Stimulated activated naive CD8-positive, alpha-beta T cell treated with anti-CD3 and anti-CD28 coated beads, Interleukin-15, amount 100 ng/mL, for 72 hours (primary cell): ENCODE results near the gene SOST.
"Not testable (repeated sequence)": the region's sequence is repeated elsewhere in the genome, so short reads cannot be mapped to it uniquely, and the experiment has no call there.

Experiments used
- ATAC-seq: fragments of 150-1000 bp; cut with Tn5 transposase; 2 replicates; pipeline ENCODE4 v1.10.0; 2021; ENCODE audit warnings: mild to moderate bottlenecking, moderate library complexity
- DNase-seq, 2 donors: peaks; one replicate each; pipeline ENCODE4 v3.0.0; 2021 to 2022
- H3K27ac Mint-ChIP-seq, 2 donors: one replicate each; pipeline ENCODE4 v1.8.0; 2022; ENCODE audit warnings: mild to moderate bottlenecking in 2 of 2, mixed read lengths in 2 of 2, moderate library complexity in 2 of 2
- H3K27me3 Mint-ChIP-seq: one replicate; pipeline ENCODE4 v1.8.0; 2022; ENCODE audit warnings: mixed read lengths
- H3K4me1 Mint-ChIP-seq: one replicate; pipeline ENCODE4 v1.8.0; 2022; ENCODE audit warnings: mild to moderate bottlenecking, mixed read lengths
- H3K4me3 Mint-ChIP-seq, 2 donors: one replicate each; pipeline ENCODE4 v1.8.0; 2022; ENCODE audit warnings: mild to moderate bottlenecking in 2 of 2, mixed read lengths in 2 of 2, moderate library complexity in 1 of 2
- H3K9me3 Mint-ChIP-seq, 2 donors: one replicate each; pipeline ENCODE4 v1.8.0; 2022; ENCODE audit warnings: mixed read lengths in 2 of 2

SOST gene

DNA sequence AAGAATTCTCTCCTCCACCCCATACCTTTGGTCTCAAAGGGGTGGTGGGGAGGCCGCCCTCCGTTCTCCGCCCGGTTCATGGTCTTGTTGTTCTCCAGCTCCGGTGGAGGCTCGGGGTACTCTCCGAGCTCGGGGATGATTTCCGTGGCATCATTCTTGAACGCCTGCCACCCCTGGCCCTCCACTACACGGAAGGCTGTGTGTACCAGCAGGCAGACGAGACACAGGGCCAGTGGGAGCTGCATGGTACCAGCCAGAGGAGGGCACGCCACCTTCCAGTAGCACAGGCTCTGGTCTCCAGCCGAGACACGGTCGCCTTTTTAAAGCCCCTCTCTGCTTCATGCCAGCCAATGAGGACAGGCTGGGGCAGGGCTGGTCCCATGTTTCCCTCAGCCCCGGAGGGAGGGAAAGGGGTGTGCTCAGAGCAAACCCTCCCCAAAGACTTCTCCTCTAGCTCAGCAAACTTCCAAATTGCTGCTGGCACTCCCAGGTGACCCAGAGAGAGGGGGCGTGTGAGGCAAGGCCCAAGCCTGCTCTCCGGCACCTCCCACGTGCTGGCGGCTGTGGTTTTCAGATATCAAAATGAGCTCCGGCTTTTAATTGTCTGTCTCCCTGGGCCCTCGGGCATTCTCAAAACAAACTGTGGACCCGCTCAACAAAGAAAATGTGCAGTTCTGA lies at the start of gene SOST:
Gene SOST, minus strand, starts transcription at position 295 of the 678 bp plus-strand sequence. Its CDS starts 50 bp downstream, at position 245.
- peaks cover 49% of the 10 kb centered on the region for H3K27me3 Mint-ChIP-seq
- H3K9me3 Mint-ChIP-seq = no peaks in the 10 kb centered on the region
- ATAC-seq (no peak), DNase-seq (no peak)
- H3K4me3 Mint-ChIP-seq = no peak within 1 kb of the TSS
- no peaks in the 10 kb centered on the region for H3K4me1 Mint-ChIP-seq
- H3K27ac Mint-ChIP-seq = peak within 1 kb of the TSS in 1 of 2 donors; percentile 56

DNA sequence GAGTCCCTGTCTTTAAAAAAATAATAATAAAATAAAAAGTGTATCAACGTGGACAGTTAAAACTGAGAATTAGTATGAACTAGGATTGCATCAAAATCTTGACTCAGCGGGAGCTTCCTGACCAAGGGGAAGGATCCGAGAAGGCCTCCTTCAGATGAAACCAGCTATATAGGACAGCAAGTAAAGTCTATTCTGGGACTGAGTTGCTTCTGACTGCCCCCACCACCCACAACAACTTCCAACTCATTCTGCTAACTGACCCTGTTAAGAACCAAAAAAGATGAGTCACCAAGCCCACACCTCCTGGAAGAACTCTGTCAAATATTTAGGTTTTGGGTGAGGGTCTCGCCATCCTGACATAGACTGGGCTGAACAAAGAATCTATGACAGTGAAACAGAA lies 49.5 kb upstream of the SOST start:
- peaks cover 30% of the 10 kb centered on the region for H3K27me3 Mint-ChIP-seq
- DNase-seq = no peak
- ATAC-seq = no peak

DNA sequence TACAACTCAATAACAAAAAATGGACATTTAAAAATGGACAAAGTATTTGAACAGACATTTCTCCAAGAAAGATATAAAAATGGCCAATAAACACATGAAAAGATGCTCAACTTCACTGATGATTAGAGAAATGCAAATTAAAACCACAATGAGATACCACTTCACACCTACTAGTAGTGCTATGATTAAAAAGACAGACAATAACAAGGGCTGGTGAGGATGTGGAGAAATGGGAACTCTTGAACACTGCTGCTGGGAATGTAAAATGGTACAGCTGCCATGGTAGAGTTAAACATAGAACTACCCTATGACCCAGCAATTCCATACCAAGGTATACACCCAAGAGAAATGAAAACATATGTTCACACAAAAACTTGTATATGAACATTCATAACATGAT lies 46.5 kb upstream of the SOST start:
- no peak for ATAC-seq
- Mint-ChIP-seq H3K4me3 (no peak overlapping the region), H3K27me3 (peaks cover 47% of the 10 kb centered on the region), H3K27ac (no peak overlapping the region), H3K9me3 (no peaks in the 10 kb centered on the region), H3K4me1 (no peaks in the 10 kb centered on the region)
- no peak for DNase-seq

More for the DNA sequence above, 49.5 kb upstream of the SOST start:
- Mint-ChIP-seq H3K9me3 (no peaks in the 10 kb centered on the region), H3K4me1 (no peaks in the 10 kb centered on the region), H3K27ac (no peak overlapping the region), H3K4me3 (no peak overlapping the region)

DNA sequence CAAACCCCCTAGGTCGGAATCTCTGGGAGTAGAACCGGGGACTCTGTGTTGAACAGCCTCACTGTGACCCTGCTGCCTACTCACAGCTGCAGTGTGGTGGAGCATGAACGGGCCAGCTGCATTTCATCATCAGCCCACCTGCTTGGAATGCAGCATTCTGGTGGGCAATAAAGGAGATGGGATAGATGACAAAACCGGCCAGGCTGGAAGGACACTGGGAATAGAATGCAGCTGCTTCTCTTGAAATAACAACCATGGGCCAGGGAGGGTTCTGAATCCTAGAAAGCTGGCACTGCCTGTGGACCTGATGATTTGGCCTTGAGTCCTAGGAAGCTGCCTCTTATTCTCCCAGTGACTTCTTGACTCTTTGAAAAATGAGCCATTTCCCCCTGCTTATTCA lies 45.2 kb upstream of the SOST start:
- H3K27me3 Mint-ChIP-seq = peaks cover 47% of the 10 kb centered on the region
- DNase-seq (no peak), ATAC-seq (no peak)
- H3K4me3 Mint-ChIP-seq = no peak overlapping the region
- H3K4me1 Mint-ChIP-seq = no peaks in the 10 kb centered on the region
- H3K27ac Mint-ChIP-seq = no peak overlapping the region
- H3K9me3 Mint-ChIP-seq = no peaks in the 10 kb centered on the region

DNA sequence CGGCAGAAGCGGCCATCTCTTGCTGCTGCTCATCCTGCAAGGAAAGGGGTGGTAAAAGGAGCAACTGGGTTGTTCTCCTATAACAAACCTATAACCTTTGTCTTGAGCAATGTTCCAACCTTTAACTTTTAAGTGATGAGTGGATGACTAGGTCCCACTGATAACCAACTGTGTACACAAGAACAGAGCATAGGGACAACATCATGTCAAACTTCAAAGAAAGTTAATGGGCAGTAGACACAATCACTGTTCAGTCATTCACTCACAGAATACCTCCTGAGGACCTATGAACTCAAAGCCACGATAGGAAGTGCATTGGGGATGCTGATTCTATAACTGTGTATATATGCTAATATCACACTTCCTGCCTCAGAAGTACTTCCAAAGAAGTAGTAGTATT lies 43.3 kb upstream of the SOST start:
- Mint-ChIP-seq H3K27ac (no peak overlapping the region), H3K27me3 (peaks cover 55% of the 10 kb centered on the region), H3K9me3 (no peaks in the 10 kb centered on the region), H3K4me1 (no peaks in the 10 kb centered on the region), H3K4me3 (no peak overlapping the region)
- ATAC-seq (no peak), DNase-seq (no peak)

DNA sequence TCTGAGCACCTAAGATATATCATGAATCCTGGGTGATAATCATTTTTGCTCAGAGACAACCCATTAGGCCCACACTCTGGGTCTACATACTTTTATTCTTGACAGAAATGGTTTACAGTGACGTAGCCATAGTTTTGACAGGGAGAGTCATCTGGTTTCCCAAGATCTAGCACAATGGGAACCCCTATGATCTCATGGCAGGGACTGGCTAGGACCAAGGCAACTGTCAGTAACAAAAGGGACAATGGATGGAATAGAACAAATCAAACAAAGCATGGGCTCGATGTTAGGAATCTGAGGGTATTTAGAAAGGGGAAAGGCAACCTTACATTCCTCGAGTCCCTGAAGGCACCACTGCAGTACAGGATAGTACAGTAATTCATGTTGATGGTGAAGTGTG lies 42.1 kb upstream of the SOST start:
- H3K4me3 Mint-ChIP-seq = no peak overlapping the region
- no peak overlapping the region for H3K27ac Mint-ChIP-seq
- H3K4me1 Mint-ChIP-seq = no peaks in the 10 kb centered on the region
- H3K27me3 Mint-ChIP-seq = peaks cover 67% of the 10 kb centered on the region
- no peaks in the 10 kb centered on the region for H3K9me3 Mint-ChIP-seq
- DNase-seq (no peak), ATAC-seq (no peak)

DNA sequence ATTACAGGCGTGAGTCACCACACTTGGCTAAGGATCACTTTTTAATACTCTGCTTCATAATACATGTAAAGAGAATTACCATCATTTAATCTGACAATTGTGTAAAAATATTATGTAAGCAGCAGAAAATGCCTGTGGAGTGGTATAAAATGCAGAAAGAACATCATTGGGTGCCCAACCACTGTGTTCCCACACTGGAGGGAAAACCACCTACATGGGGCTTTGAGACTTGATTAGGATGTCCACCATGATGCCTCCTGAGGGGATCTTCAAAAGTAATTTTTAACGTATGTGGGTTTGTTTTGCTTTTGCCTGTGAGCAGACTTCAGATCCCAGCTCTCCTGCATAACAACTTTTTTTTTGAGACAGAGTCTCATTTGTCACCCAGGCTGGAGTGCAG lies 40.5 kb upstream of the SOST start:
- Mint-ChIP-seq H3K27ac (no peak overlapping the region), H3K4me3 (no peak overlapping the region), H3K27me3 (peaks cover 69% of the 10 kb centered on the region), H3K9me3 (no peaks in the 10 kb centered on the region), H3K4me1 (no peaks in the 10 kb centered on the region)
- no peak for DNase-seq
- ATAC-seq = no peak

DNA sequence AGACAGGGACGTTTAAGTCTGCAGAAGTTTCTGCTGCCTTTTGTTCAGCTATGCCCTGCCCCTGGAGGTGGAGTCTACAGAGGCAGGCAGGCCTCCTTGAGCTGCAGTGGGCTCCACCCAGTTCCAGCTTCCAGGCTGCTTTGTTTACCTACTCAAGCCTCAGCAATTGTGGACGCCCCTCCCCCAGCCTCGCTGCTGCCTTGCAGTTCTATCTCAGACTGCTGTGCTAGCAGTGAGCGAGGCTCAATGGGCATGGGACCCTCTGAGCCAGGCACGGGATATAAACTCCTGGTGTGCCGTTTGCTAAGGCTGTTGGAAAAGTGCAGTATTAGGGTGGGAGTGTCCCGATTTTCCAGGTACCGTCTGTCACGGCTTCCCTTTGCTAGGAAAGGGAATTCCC lies 39.4 kb upstream of the SOST start:
- ATAC-seq, H3K27ac Mint-ChIP-seq, DNase-seq, H3K4me3 Mint-ChIP-seq, H3K4me1 Mint-ChIP-seq, H3K9me3 Mint-ChIP-seq: not testable (repeated sequence)
- H3K27me3 Mint-ChIP-seq = peaks cover 71% of the 10 kb centered on the region

DNA sequence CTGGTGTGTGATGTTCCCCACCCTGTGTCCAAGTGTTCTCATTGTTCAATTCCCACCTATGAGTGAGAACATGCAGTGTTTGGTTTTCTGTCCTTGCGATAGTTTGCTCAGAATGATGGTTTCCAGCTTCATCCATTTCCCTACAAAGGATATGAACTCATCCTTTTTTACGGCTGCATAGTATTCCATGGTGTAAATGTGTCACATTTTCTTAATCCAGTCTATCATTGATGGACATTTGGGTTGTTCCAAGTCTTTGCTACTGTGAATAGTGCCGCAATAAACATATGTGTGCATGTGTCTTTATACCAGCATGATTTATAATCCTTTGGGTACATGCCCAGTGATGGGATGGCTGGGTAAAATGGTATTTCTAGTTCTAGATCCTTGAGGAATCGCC lies 34.1 kb upstream of the SOST start:
- not testable (repeated sequence) for H3K9me3 Mint-ChIP-seq, H3K27ac Mint-ChIP-seq, ATAC-seq, H3K4me3 Mint-ChIP-seq, H3K4me1 Mint-ChIP-seq, DNase-seq
- H3K27me3 Mint-ChIP-seq = peaks cover 53% of the 10 kb centered on the region

DNA sequence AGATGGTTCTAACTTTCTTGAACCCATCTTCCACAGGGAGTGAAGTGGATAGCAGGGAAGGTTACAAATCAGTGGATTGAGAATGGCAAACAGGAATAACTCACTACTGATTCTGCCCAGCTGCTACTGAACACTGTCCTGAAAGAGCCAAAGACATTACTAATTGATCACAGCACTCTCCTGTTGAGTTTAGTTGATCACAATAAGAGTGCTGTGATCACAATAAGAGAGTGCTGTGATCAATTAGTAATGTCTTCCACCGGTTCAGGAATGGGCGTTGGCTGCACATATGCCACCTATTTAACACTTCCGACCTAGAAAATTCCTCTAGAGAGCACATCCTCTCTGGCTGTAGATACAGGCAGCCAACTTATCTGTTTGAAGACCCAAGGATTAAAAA lies 33.0 kb upstream of the SOST start:
- DNase-seq = no peak
- Mint-ChIP-seq H3K4me3 (no peak overlapping the region), H3K27me3 (peaks cover 43% of the 10 kb centered on the region), H3K9me3 (no peaks in the 10 kb centered on the region), H3K4me1 (peaks cover 9% of the 10 kb centered on the region), H3K27ac (no peak overlapping the region)
- no peak for ATAC-seq

DNA sequence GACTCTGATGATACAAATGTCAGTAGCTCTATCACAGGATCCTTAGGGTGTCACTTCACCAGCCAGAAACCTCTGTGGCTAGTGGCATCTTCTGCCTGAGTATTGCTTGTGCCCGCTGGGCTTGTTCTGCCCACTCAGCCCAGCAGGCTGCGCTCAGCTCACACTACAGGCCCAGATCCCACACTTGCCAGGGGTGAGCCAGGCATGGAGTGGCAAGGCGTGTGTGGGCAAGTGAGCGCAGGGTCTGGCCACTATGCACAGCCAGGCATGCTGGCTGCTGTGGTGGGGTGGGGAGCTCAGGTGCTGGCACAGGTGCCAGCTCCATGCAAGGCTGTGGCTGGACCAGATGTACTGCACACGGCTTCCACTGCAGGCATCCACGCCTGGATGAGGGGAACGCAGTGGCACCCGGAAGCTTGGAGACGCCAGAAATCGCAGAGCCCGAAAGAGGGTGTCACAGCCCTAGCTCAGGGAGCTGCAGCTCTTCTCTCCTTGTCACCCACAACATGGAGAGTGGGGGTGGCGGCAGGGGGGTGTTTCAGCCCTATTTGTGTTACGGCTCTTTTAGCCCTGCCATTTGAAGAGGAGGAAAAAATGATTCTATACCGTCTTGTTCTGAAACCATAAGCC lies 31.8 kb upstream of the SOST start:
- no peaks in the 10 kb centered on the region for H3K9me3 Mint-ChIP-seq
- no peak for ATAC-seq
- H3K4me3 Mint-ChIP-seq = no peak overlapping the region
- H3K27ac Mint-ChIP-seq = no peak overlapping the region
- no peak for DNase-seq
- peaks cover 31% of the 10 kb centered on the region for H3K27me3 Mint-ChIP-seq
- H3K4me1 Mint-ChIP-seq = peaks cover 9% of the 10 kb centered on the region

DNA sequence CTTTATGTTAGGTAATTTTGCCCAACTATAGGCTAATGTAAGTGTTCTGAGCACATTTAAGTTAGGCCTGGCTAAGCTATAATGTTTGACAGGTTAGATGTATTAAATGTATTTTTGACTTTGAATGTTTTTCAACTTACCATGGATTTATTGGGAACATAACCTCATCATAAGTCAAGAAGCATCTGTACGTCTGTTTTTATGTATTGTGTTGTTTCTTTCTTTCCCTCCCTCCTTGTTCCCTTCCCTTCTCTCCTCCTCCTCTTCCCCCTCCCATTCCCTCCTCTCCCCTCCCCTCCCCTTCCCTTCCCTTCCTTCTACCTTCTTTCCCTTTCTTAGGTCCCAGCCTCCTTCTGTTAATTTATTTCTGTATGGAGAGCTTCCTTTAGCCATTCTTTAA lies 30.9 kb upstream of the SOST start:
- H3K27ac Mint-ChIP-seq = no peak overlapping the region
- H3K9me3 Mint-ChIP-seq = no peaks in the 10 kb centered on the region
- H3K4me1 Mint-ChIP-seq = peaks cover 9% of the 10 kb centered on the region
- no peak for ATAC-seq
- no peak for DNase-seq
- no peak overlapping the region for H3K4me3 Mint-ChIP-seq
- peaks cover 22% of the 10 kb centered on the region for H3K27me3 Mint-ChIP-seq

DNA sequence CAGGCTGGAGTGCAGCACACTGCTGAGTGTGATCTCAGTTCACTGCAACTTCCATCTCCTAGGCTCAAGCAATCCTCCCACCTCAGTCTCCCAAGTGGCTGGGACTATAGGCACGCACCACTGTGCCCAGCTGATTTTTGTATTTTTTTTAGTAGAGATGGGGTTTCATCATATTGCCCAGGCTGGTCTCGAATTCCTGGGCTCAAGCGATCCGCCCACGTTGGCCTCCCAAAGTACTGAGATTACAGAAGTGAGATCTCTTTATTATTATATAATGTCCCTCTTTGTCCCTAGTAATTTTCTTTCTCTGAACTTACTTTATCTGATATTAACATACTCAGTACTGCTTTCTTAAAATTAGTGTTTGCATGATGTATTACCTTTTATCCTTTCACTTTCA lies 29.9 kb upstream of the SOST start:
- Mint-ChIP-seq H3K4me1 (peaks cover 9% of the 10 kb centered on the region), H3K9me3 (no peaks in the 10 kb centered on the region), H3K27me3 (peaks cover 19% of the 10 kb centered on the region), H3K27ac (no peak overlapping the region), H3K4me3 (no peak overlapping the region)
- DNase-seq (no peak), ATAC-seq (no peak)

DNA sequence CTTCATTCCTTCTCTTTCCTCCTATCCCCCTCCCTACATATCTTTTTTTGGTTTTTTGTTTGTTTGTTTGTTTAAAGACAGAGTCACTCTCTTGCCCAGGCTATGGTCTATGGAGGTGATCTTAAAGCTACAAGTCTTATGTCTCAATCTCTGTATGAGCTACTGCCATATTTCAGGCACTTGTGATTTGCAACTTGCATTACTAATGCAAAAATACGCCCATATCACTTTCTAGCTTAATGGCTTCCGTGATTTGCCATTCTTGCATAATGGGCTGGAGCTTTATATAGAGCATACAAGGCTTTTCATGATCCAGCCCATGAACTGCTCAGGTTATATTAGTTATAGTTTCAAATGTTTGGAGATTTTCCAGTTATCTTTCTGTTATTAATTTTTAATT lies 29.1 kb upstream of the SOST start:
- ATAC-seq (no peak), DNase-seq (no peak)
- Mint-ChIP-seq H3K27ac (no peak overlapping the region), H3K4me1 (peaks cover 9% of the 10 kb centered on the region), H3K4me3 (no peak overlapping the region), H3K27me3 (peaks cover 24% of the 10 kb centered on the region), H3K9me3 (no peaks in the 10 kb centered on the region)

DNA sequence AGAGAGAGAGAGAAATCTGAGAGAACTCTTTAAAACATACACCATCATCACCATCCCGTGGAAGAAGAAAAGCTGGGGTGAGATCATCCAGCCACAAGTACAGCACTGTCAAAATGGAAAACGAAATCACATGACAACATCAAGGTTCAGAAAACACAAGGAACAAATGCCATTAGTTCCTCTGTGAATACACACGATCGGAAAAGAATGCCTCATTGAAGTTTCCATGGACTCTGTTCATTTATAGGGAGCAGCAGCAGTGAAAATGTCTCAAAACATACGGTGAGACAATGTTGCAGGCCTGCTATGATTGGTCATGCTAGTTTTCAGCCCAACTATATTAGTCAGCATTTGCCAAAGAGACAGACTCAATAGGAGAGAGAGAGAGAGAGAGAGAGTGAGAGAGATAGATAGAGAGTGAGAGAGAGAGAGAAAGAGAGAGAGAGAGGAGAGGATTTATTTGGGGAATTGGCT lies 26.1 kb upstream of the SOST start:
- no peak for DNase-seq
- peaks cover 3% of the 10 kb centered on the region for H3K4me1 Mint-ChIP-seq
- no peak overlapping the region for H3K4me3 Mint-ChIP-seq
- peaks cover 43% of the 10 kb centered on the region for H3K27me3 Mint-ChIP-seq
- H3K27ac Mint-ChIP-seq = peak overlapping the region in 1 of 2 donors; percentile 34
- ATAC-seq = no peak
- no peaks in the 10 kb centered on the region for H3K9me3 Mint-ChIP-seq

DNA sequence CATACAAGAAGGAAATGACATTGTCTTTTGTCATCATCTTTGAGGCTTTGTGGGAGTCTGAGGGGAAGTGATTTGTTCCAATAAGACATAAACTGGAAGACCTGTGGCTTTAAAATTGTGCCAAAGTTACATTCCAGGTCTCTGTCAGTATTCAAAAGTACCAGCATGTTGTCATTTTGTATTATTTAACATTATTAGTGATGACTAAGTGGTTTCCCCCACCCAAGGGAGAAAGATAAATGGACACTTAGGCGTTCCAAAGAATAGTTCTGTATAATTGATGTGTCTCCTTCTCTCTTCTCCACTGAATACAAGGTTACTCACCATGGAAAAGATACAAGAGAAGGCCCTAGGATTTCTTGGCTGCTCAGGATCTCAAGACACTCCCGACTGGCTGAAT lies 25.5 kb upstream of the SOST start:
- Mint-ChIP-seq H3K4me1 (peaks cover 9% of the 10 kb centered on the region), H3K9me3 (no peaks in the 10 kb centered on the region), H3K4me3 (no peak overlapping the region), H3K27ac (no peak overlapping the region), H3K27me3 (peaks cover 49% of the 10 kb centered on the region)
- no peak for ATAC-seq
- no peak for DNase-seq
